Measurements from ENCODE around the gene FXYD6. TPM values are rescaled to one million over a fixed set of nuclear protein-coding genes. Genes with fewer than 3 reads are reported as not detected.

Gene FXYD6
- total RNA-seq, 1 experiment from 2014 or later, result 0.54 TPM

GRCh38 chr11:117875382-117876058, 938 bp downstream of the FXYD6 start:
- H3K27me3 ChIP-seq (ENCODE audit: control insufficient read depth, insufficient read depth, low read length), result peaks cover 62% of the 10 kb centered on the region
- no peak overlapping the region for H3K27ac ChIP-seq (ENCODE audit: low read length)
- peaks cover 12% of the 10 kb centered on the region; the same call in 1 of the 2 replicates for H3K4me1 ChIP-seq (ENCODE audit: control insufficient read depth, insufficient read depth, low read length)
- BruUV-seq (replicated peaks), result no TSS peak
- H3K9me3 ChIP-seq (ENCODE audit: control insufficient read depth, insufficient read depth, low read depth, low read length), result no peaks in the 10 kb centered on the region
- no peaks in the 10 kb centered on the region for H3K36me3 ChIP-seq (ENCODE audit: control insufficient read depth, insufficient read depth, low read length)
- ATAC-seq (peak; percentile 44), DNase-seq (ENCODE audit: low read depth, low spot score) (no peak)
- CTCF ChIA-PET, result interaction anchor here (0.6 kb wide), 1 partner anchor 13 kb away, joined by 3 read pairs; no protein-coding TSS in a partner anchor
- H3K4me3 ChIP-seq (ENCODE audit: low read depth in 2 of 2, low read length in 2 of 2), result peak overlapping the region in 1 of 2 experiments; percentile 29; a peak in 2 of 4 replicates
- POLR2A ChIA-PET, result no interaction called here
- in situ Hi-C loops (cut with HindIII; ENCODE audit: low pct_unique_long_range_greater_than_20kb, low sequenced_read_pairs) (no loop called here), intact Hi-C loops (cut with micrococcal nuclease; ENCODE audit: unreplicated experiment) (no loop called here)
- TF ChIP-seq SIN3A (IDR thresholded peaks at IDR 0.05; ENCODE audit: borderline replicate concordance, insufficient read depth, low read depth, low read length) (no peak), POLR2AphosphoS5 (IDR thresholded peaks at IDR 0.05; ENCODE audit: low read depth, low read length) (no peak), TCF7L2 (IDR thresholded peaks at IDR 0.05; ENCODE audit: low read depth, low read length) (no peak)
- TF ChIP-seq, protein P1, sequence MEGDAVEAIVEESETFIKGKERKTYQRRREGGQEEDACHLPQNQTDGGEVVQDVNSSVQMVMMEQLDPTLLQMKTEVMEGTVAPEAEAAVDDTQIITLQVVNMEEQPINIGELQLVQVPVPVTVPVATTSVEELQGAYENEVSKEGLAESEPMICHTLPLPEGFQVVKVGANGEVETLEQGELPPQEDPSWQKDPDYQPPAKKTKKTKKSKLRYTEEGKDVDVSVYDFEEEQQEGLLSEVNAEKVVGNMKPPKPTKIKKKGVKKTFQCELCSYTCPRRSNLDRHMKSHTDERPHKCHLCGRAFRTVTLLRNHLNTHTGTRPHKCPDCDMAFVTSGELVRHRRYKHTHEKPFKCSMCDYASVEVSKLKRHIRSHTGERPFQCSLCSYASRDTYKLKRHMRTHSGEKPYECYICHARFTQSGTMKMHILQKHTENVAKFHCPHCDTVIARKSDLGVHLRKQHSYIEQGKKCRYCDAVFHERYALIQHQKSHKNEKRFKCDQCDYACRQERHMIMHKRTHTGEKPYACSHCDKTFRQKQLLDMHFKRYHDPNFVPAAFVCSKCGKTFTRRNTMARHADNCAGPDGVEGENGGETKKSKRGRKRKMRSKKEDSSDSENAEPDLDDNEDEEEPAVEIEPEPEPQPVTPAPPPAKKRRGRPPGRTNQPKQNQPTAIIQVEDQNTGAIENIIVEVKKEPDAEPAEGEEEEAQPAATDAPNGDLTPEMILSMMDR (IDR thresholded peaks at IDR 0.05), result no peak
- TF ChIP-seq, protein P2, sequence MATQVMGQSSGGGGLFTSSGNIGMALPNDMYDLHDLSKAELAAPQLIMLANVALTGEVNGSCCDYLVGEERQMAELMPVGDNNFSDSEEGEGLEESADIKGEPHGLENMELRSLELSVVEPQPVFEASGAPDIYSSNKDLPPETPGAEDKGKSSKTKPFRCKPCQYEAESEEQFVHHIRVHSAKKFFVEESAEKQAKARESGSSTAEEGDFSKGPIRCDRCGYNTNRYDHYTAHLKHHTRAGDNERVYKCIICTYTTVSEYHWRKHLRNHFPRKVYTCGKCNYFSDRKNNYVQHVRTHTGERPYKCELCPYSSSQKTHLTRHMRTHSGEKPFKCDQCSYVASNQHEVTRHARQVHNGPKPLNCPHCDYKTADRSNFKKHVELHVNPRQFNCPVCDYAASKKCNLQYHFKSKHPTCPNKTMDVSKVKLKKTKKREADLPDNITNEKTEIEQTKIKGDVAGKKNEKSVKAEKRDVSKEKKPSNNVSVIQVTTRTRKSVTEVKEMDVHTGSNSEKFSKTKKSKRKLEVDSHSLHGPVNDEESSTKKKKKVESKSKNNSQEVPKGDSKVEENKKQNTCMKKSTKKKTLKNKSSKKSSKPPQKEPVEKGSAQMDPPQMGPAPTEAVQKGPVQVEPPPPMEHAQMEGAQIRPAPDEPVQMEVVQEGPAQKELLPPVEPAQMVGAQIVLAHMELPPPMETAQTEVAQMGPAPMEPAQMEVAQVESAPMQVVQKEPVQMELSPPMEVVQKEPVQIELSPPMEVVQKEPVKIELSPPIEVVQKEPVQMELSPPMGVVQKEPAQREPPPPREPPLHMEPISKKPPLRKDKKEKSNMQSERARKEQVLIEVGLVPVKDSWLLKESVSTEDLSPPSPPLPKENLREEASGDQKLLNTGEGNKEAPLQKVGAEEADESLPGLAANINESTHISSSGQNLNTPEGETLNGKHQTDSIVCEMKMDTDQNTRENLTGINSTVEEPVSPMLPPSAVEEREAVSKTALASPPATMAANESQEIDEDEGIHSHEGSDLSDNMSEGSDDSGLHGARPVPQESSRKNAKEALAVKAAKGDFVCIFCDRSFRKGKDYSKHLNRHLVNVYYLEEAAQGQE (IDR thresholded peaks at IDR 0.05; ENCODE audit: insufficient read depth in 1 of 2, low read depth in 2 of 2, low read length in 1 of 2), result no peak

GRCh38 chr11:117874910-117875381, 1.5 kb downstream of the FXYD6 start:
- peaks cover 12% of the 10 kb centered on the region; the same call in 1 of the 2 replicates for H3K4me1 ChIP-seq (ENCODE audit: control insufficient read depth, insufficient read depth, low read length)
- H3K27ac ChIP-seq (ENCODE audit: low read length), result no peak overlapping the region
- ATAC-seq (peak; percentile 17; the same call in 1 of the 2 replicates), DNase-seq (ENCODE audit: low read depth, low spot score) (no peak)
- no TSS peak for BruUV-seq (replicated peaks)
- no peaks in the 10 kb centered on the region for H3K9me3 ChIP-seq (ENCODE audit: control insufficient read depth, insufficient read depth, low read depth, low read length)
- TF ChIP-seq, protein P1 (IDR thresholded peaks at IDR 0.05), result no peak
- no peak for TF ChIP-seq TCF7L2 (IDR thresholded peaks at IDR 0.05; ENCODE audit: low read depth, low read length)
- TF ChIP-seq, protein P2 (IDR thresholded peaks at IDR 0.05; ENCODE audit: insufficient read depth in 1 of 2, low read depth in 2 of 2, low read length in 1 of 2), result no peak
- no peak for TF ChIP-seq POLR2AphosphoS5 (IDR thresholded peaks at IDR 0.05; ENCODE audit: low read depth, low read length)
- no peak for TF ChIP-seq SIN3A (IDR thresholded peaks at IDR 0.05; ENCODE audit: borderline replicate concordance, insufficient read depth, low read depth, low read length)
- no peak overlapping the region for H3K4me3 ChIP-seq (ENCODE audit: low read depth in 2 of 2, low read length in 2 of 2)
- H3K27me3 ChIP-seq (ENCODE audit: control insufficient read depth, insufficient read depth, low read length), result peaks cover 59% of the 10 kb centered on the region
- CTCF ChIA-PET, result no interaction called here
- intact Hi-C loops (cut with micrococcal nuclease; ENCODE audit: unreplicated experiment) (no loop called here), in situ Hi-C loops (cut with HindIII; ENCODE audit: low pct_unique_long_range_greater_than_20kb, low sequenced_read_pairs) (no loop called here)
- H3K36me3 ChIP-seq (ENCODE audit: control insufficient read depth, insufficient read depth, low read length), result no peaks in the 10 kb centered on the region
- POLR2A ChIA-PET, result no interaction called here

Data from Panc1 (cell line).